Stimulated activated naive CD4-positive, alpha-beta T cell (primary cell): ENCODE data around the gene ZNF236.
"Not testable (repeated sequence)": the region's sequence is repeated elsewhere in the genome, so short reads cannot be mapped to it uniquely, and the experiment has no call there.

ENCODE experiments used
- DNase-seq, 6 experiments: peaks; one replicate each; lab custom pipeline; 2025; lab: John Stamatoyannopoulos, UW

Gene ZNF236

GRCh38 chr18:76822506-76823160, at the start of gene ZNF236:
ZNF236 (plus strand) TSS chr18:76822557; CDS start chr18:76822608, 51 bp downstream.
- peak; percentile 31 to 76 (median 54) for DNase-seq

- DNase-seq, result no peak
Measured at GRCh38 chr18:76772665-76773064, 49.7 kb upstream of the ZNF236 start.

- DNase-seq, result not testable (repeated sequence)
Measured at GRCh38 chr18:76777036-76777435, 45.3 kb upstream of the ZNF236 start.

DNA sequence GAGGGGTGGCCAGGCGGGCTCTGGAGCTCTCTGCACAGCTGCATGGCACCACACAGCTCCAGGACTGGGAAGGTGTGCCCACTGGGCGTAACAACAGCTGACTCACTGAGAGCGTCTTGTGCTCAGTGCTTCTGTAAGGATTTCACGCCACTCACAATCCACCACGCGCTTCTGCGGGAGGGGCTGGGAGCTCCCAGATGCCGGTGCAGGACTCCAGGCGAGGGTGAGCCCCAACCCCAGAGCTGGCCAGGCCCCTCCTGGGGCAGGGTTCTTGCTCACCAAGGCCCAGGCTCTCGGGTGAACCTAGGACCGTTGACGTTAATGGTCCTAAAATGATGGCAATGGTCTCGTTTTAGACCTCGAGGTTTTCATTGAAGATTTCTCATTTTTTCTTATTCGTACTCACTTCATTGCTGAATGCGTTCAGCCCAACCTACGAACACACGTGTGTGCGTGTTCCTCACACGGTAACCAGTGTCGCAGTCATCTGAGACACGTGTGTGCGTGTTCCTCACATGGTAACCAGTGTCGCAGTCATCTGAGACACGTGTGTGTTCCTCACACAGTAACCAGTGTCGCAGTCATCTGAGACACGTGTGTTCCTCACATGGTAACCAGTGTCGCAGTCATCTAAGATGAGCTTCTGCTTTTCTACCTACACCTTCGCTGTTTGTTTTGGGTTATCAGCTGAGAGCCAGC, 38.4 kb upstream of the ZNF236 start:
- DNase-seq, result no peak

GRCh38 chr18:76785872-76786271, 36.5 kb upstream of the ZNF236 start:
- no peak for DNase-seq

GRCh38 chr18:76788571-76789317, 33.6 kb upstream of the ZNF236 start:
- DNase-seq, result no peak

- DNase-seq, result no peak
Measured at GRCh38 chr18:76791106-76791505, 31.3 kb upstream of the ZNF236 start.

GRCh38 chr18:76791642-76792041, 30.7 kb upstream of the ZNF236 start:
- DNase-seq, result no peak

- no peak for DNase-seq
Measured at GRCh38 chr18:76794326-76794725, 28.0 kb upstream of the ZNF236 start.

DNA sequence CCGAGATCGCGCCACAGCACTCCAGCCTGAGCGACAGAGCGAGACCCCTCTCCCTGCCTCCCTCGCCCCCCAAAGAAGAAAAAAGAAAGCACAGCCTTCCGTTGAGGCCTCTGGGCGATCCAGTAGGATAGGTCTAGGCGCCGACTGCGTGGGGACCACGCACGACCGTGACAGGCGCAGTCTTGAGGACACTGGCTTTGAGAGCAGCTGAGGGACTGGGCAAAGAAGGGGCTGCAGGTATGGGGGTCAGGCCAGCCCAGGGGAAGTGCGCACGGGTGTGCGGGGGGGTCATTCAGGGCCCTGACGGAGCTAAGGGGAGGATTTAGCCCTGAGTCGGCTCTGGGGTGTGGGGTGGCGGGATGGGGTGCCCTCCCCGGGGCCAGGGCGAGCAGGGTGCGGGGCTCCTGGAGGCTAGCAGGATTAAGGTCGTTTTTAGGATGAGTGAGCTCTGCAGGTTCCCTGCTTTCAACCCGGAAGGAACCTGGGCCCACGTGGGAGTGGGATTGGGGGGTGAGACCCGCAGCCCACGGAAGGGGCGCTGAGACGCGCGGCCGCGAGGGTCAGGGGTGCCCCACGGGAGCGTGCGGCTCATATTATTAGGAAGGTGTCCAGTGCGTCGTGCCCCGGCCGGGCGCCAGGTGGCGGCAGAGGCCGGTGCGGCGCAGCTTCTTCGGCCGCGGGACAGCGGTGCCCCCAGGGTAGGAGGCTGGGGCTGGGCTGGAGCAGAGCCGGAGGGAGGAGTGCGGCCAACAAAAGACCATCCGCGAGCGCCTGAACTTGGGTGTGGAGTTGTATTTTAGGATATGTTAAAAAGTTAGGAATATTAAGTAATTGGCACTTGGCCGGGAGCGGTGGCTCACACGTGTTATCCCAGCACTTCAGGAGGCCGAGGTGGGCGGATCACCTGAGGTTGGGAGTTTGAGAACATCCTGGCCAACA, 20.5 kb upstream of the ZNF236 start:
- peak in 4 of 6 experiments; percentile 5 to 23 (median 12) for DNase-seq

DNA sequence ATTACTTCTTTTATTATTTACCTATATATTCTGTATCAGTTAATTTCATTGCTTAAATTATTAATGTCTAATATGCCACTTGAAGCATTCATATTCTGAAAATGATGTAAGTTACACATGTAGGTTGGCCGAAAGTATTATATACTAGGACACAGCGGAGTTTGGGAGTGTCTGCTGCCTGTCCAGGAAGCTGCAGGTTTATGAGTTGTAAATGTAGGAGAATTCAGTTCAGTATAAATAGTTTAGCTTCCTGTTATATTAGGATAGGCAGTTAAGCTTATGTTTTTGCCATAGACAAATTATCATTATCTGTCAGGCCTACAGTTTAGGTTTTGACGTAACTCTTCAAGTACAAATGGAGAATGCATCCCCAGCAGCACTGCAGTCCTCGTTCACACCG, 18.9 kb upstream of the ZNF236 start:
- DNase-seq, result no peak

- peak; percentile 24 to 73 (median 45) for DNase-seq
Measured at GRCh38 chr18:76803814-76804213, 18.5 kb upstream of the ZNF236 start.

DNA sequence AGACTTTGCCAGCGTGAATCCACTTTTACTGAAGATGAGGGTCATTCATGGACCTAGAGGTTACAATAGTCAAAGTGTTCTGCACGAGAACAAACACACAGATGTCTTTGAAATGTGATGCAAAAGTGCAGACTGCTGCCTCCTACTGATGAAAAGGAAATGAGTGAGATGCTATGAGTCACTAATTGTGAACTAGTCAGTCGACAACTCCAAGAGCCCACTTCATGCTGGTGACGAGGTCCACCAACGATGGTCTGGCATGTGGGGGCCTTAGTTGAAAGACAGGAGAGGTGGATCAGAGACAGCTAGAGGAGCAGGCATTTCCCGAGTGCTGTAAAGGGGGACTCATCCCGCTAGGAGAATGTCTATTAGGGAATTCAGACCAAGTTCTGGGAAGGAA, 17.1 kb upstream of the ZNF236 start:
- DNase-seq, result no peak

GRCh38 chr18:76806301-76806700, 16.1 kb upstream of the ZNF236 start:
- no peak for DNase-seq

DNA sequence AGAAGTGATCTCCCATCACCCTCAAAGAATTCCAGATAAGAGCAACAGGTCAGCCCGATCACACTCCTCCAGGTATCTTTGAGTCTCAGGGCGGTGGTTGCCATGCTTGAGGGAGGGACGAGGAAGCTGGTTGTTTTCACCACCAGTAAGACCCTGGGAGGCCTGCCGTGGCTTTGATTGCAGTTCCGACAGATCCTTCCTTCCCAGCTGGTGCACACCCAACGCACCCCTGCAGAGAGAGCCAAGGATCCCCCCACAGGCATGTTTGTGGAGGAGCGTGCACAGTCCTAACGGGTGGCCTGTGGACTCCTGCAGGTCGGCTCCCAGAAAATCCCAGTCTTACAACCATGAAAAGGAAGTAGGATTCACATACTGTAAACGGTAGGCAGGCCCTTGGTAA, 13.8 kb upstream of the ZNF236 start:
- no peak for DNase-seq

DNA sequence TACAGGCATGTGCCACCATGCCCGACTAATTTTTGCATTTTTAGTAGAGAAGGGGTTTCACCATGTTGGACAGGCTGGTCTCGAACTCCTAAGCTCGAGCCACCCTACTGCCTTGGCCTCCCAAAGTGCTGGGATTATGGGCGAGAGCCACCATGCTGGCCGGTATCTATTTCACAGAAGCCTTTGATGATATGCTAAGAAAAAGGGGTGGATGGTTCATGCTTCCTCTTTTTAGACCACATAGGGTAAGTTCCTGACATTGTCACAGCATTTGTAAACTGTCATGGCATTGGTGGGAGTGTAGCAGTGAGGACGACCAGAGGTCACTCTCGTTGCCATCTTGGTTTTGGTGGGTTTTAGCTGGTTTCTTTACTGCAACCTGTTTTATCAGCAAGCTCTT, 10.8 kb upstream of the ZNF236 start:
- DNase-seq, result not testable (repeated sequence)

DNA sequence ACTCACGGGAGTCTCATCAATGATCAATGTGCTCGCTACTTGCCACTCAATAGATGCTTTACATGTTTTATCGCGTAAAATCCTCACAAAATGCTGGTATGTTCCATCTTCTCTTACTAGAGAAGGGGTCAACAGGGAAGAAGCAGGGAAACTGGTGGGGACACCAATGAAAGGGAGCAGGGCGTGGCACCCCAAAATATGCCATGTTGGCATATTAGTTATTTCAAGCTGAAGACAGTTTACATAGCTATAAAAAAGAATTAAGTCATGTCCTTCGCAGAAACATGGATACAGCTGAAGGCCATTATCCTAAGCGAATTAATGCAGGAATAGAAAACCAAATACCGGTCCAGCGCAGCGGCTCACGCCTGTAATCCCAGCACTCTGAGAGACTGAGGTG, 8.1 kb upstream of the ZNF236 start:
- DNase-seq, result no peak

DNA sequence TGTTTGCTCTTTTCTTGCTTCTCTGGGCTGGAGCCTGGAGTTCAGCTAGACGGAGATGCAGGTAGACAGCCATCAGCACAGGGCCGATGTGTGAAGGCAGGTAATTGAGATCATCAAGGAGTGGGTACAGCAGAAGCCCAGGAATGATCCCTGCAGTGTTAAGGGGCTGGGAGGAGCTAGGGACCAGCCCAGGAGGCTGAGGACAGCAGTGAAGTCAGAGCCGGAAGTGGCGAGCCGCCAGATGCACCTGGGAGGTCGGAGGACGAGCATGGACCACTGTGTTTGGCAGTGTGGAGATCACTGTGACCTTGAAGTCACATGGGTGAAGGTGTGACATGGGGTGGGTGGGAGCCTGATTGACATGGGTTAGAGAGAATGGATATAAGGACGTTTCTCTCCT, 6.2 kb upstream of the ZNF236 start:
- DNase-seq, result no peak

DNA sequence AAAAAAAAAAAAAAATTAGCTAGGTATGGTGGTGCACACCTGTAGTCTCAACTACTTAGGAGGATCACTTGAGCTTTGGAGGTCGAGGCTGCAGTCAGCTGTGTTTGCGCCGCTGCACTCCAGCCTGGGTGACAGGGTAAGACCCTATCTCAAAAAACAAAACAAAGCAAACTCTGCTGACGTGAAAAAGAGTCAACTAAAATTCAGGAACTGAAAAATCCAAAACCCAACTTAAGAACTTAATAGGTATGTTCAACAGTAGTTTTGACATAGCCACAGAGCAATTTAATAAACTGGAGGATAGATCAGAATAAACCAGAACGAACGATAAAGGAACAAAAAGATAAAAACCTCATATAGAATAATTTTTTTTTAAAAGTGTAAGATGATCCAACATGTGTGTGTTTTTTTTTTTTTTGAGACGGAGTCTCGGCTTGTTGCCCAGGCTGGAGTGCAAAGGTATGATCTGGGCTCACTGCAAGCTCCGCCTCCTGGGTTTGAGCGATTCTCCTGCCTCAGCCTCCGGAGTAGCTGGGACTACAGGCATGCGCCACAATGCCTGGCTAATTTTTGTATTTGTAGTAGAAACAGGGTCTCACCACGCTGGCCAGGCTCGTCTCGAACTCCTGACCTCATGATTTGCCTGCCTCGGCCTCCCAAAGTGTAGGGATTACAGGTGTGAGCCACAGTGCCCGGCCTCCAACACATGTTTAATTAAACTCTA, 4.3 kb upstream of the ZNF236 start:
- no peak for DNase-seq

DNA sequence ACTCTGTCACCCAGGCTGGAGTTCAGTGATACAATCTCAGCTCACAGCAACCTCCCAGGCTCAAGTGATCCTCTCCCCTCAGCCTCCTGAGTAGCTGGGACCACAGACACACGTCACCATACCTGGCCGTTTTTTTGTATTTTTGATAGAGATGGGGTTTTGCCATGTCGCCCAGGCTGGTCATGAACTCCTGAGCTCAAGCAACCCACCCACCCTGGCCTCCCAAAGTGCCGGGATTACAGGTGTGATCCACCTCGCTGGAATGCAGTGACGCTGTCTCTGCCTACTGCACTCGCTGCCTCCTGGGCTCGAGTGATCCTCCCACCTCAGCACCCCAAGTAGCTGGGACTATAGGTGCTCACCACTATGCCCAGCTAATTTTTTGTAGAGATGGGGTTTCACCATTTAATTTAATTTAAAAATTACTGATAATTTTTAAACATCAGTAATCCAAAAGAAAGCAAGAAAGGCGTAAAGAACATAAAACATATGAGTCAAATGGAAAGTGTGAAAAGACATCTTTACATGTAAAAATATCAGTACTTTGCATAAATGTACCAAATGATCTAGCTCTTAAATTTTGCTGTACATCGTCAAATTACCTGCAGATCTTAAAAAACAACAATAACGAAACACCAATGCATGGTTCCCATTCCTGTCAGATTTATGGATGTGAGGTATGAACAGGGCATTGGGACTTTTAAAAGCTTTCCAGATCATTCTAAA, 2.8 kb upstream of the ZNF236 start:
- no peak for DNase-seq
